C4-2B (cell line): ENCODE measurements around the gene NFATC3.

Experiments used
- H3K27ac ChIP-seq: fragments of 450-650 bp; 2 replicates; pipeline ENCODE4 v1.5.1; 2017
- CTCF ChIP-seq: fragments of 450-650 bp; conservative IDR thresholded peaks from 2 replicates; pipeline ENCODE4 v1.5.1; 2017; ENCODE audit warnings: mild to moderate bottlenecking
- ZFX ChIP-seq: fragments of 450-650 bp; IDR thresholded peaks from 2 replicates; pipeline ENCODE4 v1.6.1; 2017

The NFATC3 gene

GRCh38 chr16:68242926-68243858 lies 158.0 kb downstream of the NFATC3 start:
- no peak for TF ChIP-seq CTCF
- no peak for TF ChIP-seq ZFX
- no peak overlapping the region for H3K27ac ChIP-seq

- peak overlapping the region; percentile 64 for H3K27ac ChIP-seq
- TF ChIP-seq CTCF: no peak
- no peak for TF ChIP-seq ZFX
These were observed 159.3 kb downstream of the NFATC3 start for GRCh38 chr16:68244481-68244902.

- peak within 1 kb of the TSS; percentile 64 for H3K27ac ChIP-seq
- TF ChIP-seq ZFX (no peak), CTCF (no peak)
These were observed 160.0 kb downstream of the NFATC3 start, which contains the start of gene PLA2G15 for GRCh38 chr16:68244903-68245853. Gene PLA2G15 (plus strand): TSS chr16:68245373. CDS start chr16:68245427, 54 bp downstream.

- H3K27ac ChIP-seq: peak overlapping the region; percentile 64
- TF ChIP-seq ZFX (no peak), CTCF (no peak)
These were observed 161.0 kb downstream of the NFATC3 start for GRCh38 chr16:68246121-68246520.

- no peak for TF ChIP-seq ZFX
- no peak for TF ChIP-seq CTCF
- no peak overlapping the region for H3K27ac ChIP-seq
These were observed 161.5 kb downstream of the NFATC3 start for GRCh38 chr16:68246666-68247065.

- TF ChIP-seq ZFX: no peak
- TF ChIP-seq CTCF: no peak
- H3K27ac ChIP-seq: no peak overlapping the region
These were observed 162.2 kb downstream of the NFATC3 start for GRCh38 chr16:68247400-68247799.
